Activated CD8-positive, alpha-beta memory T cell treated with anti-CD3 and anti-CD28 coated beads for 48 hours (primary cell): ENCODE results near the gene MAP2.

ENCODE experiments used
- DNase-seq, 3 experiments: peaks; one replicate each; pipeline ENCODE4 v3.0.0-alpha.2; 2020; ENCODE audit warnings: low read depth in 2 of 3, low spot score in 2 of 3

Gene MAP2

DNA sequence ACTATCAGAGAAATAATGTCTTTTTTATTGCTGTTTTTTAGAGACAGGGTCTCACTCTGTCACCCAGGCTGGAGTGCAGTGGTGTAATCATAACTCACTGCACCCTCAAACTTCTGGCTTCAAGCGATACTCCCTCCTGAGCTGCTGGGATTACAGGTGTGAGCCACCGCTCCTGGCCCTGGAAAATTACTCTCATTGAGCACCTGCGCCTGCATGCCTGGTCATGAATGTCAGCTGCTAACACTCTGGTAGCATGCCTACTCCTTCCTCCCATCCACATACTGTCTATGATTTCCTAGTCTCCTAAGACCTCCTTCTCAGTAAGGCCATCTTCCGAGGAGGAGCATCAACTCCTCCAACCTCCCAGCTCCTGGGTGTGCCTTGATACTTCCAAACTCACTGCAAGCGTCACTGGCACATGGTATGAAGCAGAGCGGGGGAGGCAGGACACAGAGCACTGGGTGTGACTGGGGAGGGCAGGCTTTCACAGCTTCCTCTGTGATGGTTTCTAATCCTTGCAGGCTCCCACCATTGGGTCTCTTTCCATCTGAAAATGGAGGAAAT lies 1.6 kb upstream of the MAP2 start:
- DNase-seq: no peak

DNA sequence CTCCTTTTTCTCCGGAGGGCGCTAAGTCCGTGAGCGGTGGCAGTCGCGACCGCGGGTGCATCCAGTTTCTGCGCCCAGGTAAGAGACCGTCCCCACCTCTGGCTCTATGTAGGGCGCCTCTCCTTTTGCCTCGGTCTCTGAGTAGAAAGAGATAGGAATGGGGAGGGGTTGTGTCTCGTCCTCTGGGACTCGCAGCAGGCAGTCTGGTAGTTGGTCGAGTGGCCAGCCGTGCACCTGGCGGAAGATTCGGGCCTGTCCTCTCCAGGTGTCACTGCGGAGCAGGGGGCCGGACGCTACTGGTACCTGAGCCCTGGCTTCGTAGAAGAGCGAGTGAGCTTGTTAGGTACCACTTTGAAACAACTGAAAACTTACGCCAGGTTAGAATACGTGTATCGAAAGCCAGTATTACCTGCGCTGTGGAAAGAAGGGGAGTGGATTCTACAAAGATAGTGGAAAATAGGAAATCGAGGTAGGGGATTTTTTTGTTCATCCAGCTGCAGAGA lies 403 bp downstream of the MAP2 start:
- no peak for DNase-seq

DNA sequence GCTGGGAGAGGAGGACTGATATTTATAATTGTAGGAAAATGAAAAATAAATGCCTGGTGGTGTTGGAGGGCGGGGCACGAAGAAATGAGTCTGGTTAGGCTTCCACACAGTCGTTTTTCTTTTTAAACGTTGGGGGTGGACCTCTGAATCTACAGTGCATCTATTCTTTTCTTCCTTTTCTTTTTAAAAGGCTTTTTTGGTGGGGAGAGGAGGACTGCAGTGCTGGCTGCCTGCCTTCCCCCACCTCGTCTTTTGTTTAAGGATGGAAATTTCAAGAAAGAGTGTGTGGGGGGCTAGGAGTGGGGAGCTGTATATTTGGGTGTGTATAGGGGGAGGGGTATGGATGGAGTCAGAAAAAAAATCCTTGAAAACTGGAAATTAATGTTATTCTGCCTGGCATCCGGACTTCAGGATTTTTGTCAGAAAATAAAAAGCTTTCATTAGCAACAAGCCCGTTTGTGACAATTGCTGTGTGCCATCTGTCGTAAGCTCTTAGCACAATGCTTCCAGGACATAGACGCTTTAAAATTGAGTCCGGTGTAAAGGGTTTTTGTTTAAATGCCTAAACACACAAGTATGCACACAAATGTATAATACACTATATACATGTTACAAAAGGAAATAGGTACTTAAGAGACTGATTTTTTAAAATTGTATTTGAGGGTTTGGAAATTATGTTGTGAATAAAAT lies 1.1 kb downstream of the MAP2 start:
- DNase-seq: no peak

DNA sequence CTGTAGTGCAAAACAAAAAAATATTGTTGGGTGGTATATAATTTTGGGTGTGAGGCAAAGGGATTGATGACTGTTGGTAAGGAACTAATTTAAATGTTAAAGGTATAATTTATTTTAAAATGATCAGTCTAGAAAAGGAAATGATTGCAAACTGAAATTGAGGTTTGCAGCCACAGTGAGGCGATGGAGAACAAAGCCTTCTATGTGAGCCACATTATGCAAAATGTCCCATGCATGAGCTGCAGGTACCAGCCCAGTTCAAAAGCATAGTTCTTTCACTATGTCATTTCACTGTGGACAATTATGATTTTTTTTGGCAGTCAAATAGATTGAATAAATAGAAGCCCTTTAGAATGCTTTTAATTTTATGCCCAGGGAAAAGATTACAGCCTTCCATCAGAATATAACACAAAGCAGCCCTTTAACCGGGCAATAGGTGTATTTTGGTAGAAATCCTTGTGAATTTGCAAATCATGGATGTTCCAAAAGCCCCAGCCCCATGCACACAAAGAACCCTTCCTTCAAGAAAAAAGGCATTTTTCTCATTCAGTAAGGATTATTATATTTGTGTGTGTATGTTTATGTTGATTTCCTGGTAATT lies 1.7 kb downstream of the MAP2 start:
- no peak for DNase-seq

DNA sequence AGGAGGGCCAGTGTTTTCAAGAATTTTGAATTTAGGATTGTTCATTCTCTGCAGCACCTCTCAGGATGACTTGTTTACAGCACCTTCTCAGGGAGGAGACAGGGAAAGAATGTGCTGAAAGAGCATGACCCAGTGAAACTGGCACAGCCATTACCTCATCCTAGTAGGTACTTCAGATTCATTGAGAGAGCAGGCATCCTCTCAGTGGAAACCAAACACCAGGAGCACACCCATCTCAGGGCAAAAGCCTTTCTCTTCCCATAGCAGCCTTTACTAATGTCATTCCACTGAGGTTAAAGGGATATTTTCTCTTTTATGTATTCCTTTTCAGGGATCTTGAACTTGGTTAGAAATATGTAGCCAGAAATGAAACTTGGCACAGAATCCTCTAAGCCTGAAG lies 2.6 kb downstream of the MAP2 start:
- DNase-seq: no peak

DNA sequence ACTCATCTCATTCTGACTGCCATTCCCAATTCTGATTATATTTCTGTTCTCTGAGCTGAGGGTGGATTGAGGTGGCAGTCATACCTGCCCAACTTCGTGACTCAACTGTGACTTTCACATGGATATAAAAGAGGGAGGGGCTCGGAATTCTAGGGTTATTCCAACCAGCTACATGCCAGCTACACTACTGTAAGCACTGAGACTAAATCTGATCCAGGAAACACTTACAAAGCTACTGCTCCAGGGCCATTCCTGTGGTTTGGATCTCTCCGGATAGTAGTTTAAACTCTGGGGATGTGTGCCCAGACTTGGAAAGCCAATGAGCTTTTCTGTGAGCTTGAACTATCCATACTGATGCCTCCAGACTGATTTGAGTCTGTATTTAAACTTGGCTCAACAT lies 7.9 kb downstream of the MAP2 start:
- DNase-seq: no peak

DNA sequence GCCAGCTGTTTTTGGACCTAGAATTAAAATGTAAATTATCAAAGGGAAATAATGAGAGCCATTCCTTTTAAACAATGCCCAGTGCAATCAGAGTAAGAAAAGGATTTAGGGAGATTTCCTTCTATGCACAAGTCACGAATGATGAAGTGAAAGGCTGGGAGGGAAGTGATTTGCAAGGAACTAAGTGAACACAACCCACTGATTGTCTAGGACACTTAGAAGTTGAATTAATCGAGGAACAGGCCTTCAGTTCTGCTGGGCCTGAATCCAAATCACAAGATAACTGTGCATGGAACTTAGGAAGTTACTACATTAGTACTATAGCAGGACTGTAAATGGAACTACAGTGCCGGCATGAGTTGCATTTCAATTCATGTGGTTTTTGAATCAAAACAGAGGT lies 17.7 kb downstream of the MAP2 start:
- no peak for DNase-seq

DNA sequence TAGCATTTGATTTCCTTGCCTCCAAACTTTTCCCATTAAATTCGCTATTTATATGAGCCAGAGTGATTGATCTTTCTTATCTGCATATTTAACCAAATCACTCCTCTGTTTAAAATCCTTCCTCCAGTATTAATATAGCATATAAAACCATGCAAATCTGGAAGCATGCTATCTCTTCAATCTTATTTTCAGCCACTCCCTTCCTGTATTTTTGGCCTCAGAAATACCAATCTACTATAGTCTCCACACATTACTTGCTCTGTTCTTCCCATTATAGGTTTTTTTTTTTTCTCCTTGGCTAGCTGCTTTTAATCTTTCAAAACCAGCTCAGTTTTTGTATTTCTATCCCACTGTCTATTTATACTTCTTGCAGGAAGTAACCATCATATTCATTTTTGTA lies 19.1 kb downstream of the MAP2 start:
- DNase-seq: no peak

DNA sequence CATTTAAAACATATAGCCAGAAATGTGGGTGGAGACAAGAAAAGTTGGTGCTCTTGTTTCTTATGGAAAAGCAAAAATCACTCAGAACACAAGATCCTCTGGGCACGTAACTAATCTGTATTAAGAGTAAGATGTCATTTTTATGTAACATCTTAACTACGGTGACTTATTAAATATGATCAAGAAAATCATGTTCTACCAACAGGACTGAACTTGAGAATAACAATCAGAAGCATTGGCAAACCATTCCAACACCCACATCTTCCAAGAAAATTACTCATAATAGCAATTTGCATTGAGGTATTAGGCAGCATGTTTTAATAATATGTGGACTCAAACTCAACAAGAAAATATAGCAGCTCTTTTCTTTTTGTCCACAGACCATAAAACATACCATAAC lies 21.6 kb downstream of the MAP2 start:
- DNase-seq: no peak

DNA sequence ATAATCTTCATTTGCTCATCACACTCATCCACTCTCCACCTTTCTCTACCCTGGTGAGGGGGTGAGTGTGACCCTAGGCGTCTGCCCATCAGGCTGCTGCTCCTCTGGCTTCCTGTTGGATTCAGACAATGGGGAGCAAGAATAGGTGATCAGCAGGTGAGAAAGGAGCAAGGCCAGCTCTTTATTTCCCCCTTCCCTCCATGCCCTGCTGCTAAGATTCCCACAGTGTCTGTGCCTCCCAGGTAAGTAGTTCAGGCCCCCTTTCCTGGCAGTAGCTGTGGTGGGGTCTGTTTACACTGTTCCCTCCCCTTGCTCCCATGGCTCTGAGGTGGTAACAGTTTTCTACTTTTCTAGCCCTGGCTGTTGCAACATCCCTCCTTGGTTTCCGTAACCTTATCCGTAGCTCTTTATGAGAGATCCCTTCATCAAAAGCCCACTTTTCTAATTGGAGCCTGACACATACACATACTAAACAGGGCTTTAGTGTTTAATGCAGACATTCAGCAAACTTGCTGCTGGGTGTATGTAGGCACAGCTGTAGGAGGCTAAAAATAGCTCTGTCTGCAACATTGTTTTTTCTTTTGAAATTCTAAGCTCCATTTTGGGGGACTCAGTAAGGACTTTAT lies 27.5 kb downstream of the MAP2 start:
- DNase-seq: no peak

DNA sequence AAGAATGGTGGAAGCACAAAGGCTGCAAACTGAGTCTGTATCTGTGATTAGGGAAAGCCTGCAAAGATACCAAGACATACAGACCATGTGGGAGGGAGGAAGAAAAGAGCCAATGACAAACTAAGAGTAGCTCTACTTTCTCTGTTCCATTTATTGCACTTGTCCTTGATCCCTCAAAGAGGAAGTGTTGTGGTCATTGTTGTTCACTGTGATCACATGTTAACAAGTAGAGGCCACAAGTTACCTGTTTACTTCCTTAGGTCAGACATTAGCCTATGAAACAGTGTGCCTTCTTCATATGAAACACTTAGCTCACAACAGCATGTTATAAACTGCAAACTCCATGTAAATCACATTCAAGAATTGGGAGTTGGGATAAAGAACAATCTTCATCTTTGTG lies 32.6 kb downstream of the MAP2 start:
- no peak for DNase-seq

DNA sequence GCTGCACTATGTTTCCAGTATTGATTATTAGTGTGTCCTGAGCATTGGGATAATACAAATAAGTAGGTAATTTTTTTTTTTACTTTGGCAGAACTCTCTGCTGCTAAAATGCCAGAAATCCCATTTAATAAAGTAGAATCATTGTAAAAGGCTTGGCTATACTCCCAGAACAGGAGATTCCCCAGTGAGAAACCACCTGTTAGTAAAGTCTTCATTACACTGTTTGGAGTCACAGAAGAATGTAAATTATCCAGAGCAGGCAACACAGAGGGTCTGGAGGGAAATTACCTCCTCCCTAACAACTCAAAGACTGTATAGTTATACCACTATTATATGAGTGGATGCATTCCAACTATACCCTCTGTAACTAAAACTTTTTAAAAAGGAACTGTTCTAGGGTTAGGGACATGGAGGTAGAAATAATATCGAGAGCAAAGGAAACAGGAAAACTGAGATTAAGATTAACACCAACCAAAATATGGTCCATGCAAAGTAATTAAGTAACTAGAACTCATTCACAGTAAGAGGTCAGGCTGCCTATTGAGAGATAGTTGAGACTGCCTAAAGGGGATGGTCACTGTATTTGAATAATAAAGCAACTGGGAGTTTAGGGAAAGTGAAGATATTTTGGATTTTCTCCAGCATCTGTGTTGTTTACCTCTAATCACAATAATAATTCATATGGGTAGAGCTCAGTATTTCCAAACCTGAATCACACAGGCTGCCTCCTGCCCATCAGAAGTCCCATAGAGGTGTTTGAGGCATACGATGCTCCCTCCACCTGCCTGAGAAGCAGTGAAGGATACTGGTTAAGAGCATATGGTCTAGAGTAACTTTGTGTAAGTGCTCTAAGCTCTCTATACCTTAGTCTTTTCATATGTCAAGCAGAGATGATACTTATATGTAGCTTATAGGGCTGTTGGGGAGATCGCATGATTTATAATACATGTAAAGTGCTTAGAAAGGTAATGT lies 34.4 kb downstream of the MAP2 start:
- DNase-seq: no peak

DNA sequence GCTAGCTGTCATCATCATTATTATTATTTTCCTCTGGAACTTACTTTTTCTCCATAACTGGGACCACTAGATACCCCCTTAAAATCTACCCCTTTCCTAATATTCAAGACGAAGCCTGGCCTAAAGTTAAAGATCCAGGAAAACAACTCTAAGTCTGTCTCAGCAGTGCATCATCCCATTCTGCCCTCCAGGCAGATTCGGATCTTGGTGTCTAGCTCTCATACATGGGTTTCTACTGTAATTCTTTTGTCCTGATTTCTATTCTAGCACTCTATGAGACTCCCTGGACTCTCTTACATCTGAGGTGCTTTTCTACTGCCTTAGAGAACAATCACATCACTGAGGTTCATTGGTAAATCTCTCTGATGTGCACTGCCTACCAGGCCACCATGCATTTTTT lies 35.5 kb downstream of the MAP2 start:
- no peak for DNase-seq

DNA sequence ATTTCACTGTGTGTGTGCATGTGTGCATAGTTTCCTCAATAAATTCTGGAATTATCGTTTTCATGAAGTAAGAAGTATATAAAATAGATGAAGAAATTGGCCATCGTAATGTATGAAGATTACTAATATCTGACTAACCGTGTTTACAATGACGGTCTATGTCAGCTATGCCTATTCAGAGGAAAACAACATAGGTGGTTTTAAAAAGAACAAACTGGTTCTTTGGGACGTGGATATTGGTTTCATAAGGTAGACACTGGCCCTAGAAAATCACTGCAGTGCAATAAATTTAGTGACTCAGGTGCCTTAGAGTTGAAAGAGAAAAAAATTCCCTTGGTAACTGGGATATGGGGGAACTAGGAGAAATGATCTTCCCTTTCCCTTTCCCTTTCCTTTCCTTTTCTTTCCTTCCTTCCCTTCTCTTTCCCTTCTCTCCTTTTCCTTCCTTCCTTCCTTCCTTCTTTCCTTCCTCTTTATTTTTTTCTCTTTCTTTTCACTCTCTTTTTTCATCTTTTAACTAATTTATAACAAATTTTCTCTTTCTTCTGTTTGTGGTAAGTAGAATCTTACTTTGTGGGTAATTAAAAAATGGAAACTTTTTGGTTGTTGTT lies 36.4 kb downstream of the MAP2 start:
- DNase-seq: no peak

DNA sequence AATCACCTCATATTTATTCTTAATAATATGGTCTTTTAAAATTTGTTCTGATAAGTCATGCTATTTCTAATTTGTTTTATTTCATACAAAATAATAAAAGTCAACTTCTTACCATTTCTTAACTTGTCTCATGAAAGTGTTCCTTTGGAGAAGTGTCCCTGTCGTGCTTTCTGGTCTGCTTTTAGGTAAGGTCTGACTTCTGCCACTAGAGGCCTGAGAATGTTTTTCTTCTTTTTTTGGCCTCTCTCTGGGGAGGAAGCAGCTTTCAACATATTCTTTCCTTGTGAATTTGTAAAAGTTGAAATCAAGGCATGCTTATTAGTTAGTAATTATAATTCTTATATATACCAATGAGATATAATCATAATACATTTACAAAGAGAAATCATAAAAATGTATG lies 39.4 kb downstream of the MAP2 start:
- DNase-seq: no peak

DNA sequence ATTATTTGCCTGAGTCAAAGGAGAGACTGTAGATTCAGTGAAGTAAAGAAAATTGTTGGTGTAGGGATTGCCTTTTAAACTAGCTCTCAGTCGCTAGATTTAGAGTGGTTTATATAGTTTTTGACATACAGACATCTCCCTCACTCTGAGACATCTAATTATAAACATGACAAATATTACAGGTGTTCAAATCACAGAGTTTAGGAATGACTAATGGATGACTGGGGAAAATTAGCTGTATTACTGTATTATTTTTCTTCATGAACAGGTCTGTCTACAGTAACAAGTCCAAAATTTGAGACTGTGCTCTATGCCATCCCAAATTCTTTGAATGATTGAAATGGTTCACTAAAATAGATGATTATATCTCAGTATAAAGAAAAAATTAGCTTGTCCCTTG lies 40.0 kb downstream of the MAP2 start:
- DNase-seq: no peak

DNA sequence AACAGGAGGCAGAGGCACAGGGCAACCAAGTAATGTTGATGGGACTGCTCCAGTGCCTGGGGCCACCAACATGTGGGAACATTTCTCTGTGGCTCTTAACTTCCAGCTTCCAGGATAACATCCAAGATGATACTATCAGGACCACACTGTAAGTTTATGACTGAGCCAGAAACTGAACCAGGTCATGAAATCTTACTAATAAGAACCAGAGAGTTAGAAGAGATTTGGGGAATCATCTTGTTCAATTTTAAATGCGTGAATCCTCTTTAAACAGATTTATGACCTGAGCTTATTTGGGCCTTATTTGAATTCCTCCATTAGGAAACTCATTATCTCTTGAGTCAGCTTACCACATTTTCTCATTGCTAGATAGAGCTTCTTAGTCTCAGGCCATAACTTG lies 45.0 kb downstream of the MAP2 start:
- no peak for DNase-seq

DNA sequence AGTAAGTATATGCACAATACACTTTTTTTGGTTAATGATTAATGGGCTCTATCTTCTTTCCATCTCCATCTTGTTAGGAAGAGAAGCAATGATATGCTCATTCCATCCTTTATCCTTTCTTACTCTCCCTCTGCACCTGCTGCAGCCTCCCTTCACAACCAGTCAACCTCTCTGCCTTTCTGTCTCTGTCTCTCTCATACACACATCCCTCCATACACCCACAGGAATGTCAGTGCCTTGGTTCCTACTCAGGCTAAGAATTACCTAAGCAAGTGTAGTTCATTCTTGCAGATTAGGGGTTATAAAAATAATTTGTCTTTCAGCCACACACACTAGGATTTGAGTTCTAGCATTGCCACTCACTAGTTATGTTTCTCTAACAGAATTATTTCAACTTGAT lies 45.6 kb downstream of the MAP2 start:
- no peak for DNase-seq

DNA sequence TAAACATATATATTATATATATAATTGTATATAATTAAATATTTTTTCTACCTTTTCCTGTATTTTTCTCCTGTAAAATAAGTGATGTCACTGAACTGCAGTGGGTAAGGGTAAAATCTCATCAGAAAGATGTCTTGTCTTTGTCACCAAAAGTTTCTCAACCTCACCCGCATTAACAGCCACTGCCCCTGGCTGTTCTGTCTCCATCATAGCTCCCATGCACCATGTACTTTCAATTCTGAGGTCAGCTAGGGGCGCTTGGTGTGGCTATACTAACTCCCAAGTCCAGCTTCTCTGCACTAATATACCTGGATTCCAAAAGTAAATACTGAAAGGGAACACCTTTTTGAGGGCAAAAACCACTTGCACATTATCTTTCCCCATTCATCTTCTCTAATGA lies 46.6 kb downstream of the MAP2 start:
- DNase-seq: no peak

DNA sequence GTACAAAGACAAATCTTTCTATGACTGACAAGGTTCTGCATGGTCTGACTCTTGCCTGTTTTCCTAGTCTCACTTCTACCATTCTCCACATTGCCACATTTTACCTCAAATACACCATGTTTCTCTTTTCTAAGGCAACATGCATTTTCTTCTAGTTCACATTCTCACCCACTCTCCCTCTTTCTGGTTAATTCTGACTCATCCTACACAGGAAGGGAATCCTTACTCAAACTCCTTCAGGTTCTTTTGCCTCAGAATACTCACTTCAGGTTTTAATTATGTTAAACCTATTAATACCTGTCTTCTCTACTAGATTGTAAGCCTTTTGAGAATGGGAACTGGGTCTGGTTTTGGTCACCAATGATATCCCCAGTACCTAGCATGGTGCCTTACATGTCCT lies 47.2 kb downstream of the MAP2 start:
- no peak for DNase-seq
